A673 (cell line): ENCODE results near the gene CPEB4.

Source experiments
- EZH2 ChIP-seq: fragments of 200-600 bp; sonication (generic); IDR thresholded peaks from 2 replicates; pipeline ENCODE4 v1.6.1; 2017; ENCODE audit warnings: borderline replicate concordance, low read depth, mild to moderate bottlenecking, mixed read lengths, antibody characterized with exemption, low read length; ENCODE audit not compliant: poor library complexity, severe bottlenecking
- TF ChIP-seq, protein P1 (sequence below): fragments of 300-800, 200-600 bp; sonication (generic); conservative IDR thresholded peaks from 2 replicates; pipeline ENCODE4 v1.5.1; 2017; ENCODE audit warnings: low read depth, mild to moderate bottlenecking, antibody characterized with exemption, low read length, moderate library complexity, mixed read lengths

DNA sequence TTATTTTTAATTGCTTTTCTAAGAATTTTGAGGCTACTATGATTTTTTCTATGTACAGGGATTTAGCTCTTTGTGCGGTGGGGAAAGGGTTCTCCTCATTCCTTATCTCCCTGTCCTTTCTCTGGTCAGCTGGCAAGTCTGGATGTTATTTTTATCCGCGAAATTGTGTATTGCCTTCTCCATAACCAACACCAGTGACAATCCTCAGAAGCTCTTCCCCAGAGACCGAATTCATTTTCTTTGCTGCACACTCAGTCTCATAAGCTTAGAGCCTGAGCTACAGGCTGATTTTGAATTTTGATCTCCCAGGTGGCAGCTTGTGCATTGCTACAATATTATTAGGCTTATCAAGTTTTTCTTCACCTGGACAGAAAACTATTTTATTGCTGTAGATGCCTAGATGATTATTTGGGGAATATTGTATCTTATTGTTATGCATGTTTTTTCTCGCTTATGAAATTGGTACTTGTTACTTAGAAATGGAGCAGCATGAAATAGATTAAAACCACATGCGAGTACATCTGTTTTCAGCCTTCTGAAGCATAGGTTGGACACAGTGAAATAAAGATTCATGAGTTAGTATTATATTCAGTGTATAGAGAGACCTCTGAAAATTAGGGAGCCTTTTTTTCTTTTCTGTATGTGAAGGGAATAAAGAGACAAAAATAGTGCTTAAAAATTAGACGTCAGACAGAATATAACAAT is 27.3 kb downstream of the CPEB4 start:
- TF ChIP-seq, protein P1, sequence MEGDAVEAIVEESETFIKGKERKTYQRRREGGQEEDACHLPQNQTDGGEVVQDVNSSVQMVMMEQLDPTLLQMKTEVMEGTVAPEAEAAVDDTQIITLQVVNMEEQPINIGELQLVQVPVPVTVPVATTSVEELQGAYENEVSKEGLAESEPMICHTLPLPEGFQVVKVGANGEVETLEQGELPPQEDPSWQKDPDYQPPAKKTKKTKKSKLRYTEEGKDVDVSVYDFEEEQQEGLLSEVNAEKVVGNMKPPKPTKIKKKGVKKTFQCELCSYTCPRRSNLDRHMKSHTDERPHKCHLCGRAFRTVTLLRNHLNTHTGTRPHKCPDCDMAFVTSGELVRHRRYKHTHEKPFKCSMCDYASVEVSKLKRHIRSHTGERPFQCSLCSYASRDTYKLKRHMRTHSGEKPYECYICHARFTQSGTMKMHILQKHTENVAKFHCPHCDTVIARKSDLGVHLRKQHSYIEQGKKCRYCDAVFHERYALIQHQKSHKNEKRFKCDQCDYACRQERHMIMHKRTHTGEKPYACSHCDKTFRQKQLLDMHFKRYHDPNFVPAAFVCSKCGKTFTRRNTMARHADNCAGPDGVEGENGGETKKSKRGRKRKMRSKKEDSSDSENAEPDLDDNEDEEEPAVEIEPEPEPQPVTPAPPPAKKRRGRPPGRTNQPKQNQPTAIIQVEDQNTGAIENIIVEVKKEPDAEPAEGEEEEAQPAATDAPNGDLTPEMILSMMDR, result no peak
- no peak for TF ChIP-seq EZH2
